Measurements from ENCODE around the gene CDH22.

Gene CDH22

DNA sequence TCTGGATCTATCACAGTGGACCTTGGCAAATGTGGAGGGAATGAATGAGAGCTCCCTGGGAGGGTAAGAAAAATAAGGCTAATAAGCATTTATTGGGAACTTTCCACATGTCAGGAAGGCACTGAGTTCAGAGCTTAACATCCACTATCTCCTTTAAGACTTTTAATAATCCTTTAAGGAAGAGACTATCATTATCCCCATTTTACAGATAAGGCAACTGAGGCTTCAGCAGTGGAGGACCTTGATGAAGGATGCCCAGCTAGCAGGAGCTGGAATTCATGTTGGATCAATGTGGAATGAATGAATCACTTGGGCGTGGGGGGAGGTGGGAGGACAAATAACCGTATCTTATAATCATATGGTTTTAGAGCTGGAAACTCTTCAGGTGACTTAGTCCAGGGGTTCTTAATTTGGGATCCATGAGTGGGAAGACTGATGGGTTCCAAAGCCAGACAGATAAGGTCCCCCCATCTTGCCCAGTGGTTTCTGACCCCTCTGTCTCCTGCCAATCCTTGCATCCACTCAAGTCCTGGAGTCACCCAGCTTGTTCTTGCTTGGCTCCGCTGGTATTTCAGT is 135.2 kb downstream of the CDH22 start:
- no peak for DNase-seq (ENCODE audit: low read depth, low spot score)

DNA sequence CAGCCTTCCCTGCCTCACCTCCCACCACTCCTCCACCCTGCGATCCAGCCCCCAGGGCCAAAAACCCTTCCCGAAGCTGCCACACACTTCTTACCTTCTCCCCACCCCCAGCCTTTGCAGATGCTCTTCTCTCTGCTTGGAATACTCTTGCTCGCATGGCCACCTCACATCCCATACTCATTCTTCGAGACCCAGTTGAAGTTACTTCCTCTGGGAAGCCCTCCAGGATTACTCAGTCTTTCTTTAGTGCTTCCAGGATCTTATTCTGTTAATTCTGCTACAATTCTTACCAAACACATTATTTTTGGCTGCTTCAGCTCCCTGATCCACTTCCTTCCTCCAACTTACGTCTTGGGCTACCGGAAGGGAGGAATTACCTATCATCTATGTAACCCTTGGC is 135.8 kb downstream of the CDH22 start:
- no peak for DNase-seq (ENCODE audit: low read depth, low spot score)

DNA sequence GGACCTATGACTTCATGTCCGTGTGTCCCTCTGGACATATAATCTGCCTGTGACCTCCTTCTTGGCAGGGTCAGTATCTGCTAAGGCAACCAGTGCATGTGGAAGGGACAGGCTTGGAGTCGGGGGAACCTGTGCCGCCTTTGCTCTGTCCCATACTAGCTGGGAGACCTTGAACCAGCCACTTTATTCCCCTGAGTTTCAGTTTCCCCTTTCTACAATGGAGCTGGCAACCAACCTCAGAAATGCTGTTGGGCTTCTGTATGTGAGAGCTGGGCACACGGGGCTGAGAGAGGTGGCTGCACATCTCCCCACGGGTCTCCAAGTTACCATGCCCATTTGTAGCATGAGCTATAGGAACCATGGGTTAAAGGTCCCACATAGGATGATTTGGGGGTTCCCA is 136.4 kb downstream of the CDH22 start:
- DNase-seq (ENCODE audit: low read depth, low spot score), result no peak

DNA sequence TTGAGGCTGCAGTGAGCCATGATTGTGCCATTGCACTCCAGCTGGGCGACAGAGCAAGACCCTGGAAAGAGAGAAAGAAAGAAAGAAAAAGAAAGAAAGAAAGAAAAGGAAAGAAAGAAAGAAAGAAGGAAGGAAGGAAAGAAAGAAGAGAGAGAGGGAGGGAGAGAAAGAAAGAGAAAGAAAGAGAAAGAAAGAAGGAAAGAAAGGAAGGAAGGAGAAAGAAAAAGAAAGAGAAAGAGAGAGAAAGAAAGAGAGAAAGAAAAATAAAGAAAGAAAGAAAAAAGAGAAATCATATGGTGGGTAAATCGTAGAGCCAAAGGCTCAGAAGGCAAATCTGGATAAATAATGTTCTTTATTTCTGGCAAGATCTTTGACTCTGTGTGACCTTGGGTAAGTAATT is 136.8 kb downstream of the CDH22 start:
- no peak for DNase-seq (ENCODE audit: low read depth, low spot score)

DNA sequence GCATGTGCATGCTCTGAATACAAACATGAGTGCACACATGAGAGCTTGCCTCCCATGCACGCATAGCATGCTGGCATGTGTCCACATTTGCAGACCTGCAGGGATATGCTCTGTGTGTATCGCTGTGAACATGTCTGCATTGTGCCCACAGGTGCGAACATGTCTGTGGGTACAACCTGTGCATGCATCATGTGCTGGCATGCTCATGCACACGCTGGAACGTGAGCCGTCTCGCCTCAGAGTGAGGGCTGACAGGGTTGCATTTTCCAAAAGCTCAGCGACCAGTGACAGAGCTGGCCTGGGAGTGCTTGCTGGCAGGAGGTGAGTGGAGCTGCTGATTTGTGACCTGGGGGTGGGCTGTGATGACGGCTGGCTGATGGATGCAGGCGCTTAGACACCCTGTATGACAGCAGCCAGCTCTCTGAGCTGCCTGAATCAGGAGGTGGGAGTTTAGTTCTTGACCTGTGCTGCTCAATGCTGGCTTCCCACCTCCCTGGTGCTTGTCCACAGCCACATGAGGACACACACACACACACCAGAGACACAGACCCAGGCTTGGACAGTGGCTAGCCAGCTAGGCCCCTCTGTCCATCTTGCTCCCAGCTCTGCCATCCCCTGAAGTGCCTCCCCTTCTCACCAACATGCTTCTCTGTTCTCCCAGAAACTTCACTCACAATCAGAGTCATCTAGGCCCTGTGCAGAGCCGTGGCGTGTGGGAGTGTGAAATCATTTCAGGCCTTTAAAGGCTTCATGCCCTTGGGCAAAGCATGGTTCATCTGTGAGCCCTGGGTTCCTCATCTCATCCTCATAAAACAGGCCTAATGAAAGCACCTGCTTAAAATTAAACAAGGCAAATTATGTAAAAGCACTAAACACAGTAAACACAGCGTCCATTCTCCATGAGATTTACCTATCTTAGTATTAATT is 138.8 kb downstream of the CDH22 start:
- no peak for DNase-seq (ENCODE audit: low read depth, low spot score)

DNA sequence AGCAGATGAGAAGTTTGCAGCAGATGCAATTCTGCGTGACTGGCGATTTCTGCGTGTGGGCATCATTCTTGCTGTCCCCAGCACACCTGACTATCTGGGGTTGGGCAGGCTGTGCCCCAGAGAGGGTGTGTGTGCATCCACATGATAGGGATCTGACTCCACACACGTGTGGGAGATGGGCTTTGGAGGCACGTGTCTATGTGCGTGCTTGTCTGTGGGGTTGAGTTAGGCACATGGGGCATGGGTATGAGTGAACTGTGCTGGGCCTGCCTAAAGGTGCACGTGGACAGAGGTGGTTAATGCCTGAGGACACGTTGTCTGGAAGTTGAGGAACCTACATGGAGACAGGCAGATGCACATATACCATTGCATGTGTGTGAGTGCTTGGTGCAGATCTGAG is 139.9 kb downstream of the CDH22 start:
- no peak for DNase-seq (ENCODE audit: low read depth, low spot score)

DNA sequence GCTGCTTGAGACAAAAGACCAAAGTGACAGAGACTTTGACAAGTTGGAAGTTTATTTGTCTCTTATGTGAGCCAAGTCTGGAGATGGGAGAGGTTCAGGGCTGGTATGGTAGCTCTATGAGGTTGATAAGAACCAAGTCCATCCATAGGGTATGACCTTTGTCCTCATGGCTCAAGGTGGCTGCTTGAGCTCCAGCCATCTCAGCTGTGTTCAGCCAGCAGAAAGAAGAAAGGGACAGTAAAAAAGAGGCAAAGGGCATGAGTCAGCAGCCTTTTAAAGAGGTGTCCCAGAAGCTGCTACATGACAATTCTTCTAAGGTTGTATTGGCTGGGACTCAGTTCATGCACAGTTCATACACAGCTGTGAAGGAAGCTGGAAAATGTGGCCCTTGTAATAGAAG is 141.2 kb downstream of the CDH22 start:
- no peak for DNase-seq (ENCODE audit: low read depth, low spot score)

DNA sequence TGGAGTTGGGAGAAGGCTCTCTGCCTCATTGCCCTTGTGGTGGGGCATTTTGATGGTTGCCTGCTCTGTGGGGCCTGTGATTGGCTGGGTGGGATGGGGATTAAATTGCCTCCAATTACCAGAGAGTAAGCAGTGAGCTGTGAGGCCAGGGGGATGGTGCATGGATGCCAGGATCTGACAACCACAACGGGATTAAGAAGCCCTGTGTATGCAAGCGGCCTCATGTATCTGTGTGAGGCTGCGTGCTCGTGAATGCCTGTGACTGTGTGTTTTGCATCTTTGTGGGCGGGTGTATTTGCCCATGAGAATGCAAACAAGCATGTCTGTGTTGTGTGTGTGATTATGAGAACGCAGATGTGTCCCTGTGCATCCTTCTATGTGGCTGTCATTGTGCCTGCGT is 144.0 kb downstream of the CDH22 start:
- no peak for DNase-seq (ENCODE audit: low read depth, low spot score)

DNA sequence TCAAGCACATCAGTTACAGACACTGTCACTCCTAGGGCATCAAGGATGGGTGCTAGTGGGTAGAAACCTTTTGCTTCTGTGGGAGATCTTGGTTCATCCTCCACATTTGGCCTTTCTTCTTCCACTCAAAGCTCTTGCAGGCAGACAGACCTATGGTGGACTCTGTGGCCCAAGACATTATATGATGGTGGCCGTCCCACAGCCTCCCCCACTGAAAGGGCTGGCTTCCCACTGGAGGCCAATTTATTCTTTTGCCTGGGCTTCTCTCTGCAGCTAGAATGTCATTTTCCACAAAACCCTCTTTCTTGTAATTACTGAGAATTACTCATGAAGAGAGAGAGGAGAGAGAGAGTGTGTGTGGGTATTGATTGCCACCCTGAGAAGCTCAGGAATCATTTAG is 146.4 kb downstream of the CDH22 start:
- DNase-seq (ENCODE audit: low read depth, low spot score), result no peak

DNA sequence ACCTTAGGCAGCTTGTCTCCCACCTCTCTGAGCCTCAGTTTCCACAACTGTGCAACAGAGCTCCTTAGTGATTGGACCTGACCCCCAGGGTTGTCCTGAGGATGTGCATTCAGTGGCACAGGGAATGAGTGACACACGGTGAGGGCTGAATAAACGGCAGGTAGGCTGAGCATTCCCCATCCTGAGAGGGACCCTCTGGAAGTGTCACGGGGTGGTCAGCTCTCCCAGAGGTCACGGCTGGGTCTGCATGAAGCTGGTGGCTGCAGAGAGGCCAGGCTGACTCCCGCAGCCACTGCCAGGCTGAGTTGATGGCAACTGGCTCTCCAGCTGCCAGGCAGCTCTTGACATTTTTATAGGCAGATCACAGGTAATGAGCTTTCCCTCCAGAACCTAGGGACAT is 147.6 kb downstream of the CDH22 start:
- no peak for DNase-seq (ENCODE audit: low read depth, low spot score)

DNA sequence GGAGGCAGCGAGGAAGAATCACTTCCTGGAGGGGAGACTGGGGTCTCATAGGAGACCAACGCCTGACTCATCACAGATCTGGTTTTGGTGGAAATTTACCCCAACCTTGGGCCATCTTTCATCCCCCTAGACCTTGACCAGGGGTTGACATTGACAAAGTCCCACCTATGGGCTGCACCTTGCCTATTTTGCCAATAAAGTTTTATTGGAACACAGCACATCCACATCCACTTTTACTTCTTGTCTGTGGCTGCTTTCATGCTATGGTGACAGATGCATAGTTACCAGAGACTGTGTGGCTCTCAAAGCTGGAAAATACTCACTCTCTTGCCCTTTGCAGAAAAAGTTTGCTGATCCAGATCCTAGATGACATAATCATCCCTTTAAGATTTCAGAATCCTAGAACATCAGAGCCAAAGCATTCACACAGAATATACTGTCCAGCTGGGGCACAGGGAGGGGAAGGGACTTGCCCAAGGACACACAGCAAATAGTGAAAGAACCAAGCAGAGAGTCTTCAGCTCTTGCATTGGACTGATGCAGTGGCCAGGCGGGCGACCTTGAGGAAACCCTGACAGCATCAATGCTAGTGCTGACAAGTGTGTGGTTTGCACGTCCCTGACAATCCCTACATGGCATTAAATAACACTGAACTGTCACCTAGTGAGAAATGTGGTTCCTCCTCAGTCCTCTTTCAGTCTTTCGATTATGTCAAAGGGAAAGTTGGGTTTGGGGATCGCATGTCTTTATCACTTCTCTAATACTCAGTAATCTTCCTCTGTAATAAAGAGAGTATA is 149.0 kb downstream of the CDH22 start:
- no peak for DNase-seq (ENCODE audit: low read depth, low spot score)

DNA sequence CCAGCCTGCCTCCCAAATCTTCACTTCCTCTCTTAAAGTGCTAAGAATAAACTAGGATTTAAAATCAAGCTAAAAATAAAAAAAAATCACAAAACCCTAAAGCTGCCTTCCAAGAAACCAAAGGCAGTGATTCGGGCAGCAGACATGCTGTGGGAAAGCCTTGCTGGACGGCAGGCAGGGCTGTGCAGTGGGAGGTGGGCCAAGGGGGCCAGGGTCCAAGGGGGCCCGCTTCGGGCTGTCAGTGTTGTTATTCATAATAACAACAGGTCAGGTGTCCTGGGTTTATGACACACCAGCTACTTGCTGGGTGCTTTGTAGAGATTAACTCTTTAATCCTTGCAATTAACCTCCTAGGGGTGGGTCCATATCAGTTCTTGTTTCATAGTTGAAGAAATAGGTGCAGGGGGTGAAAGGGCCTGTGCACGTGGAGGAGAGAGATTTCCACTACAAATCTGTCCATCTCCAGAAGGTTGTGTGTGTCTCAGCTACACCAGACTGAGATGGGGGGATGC is 149.8 kb downstream of the CDH22 start:
- no peak for DNase-seq (ENCODE audit: low read depth, low spot score)

DNA sequence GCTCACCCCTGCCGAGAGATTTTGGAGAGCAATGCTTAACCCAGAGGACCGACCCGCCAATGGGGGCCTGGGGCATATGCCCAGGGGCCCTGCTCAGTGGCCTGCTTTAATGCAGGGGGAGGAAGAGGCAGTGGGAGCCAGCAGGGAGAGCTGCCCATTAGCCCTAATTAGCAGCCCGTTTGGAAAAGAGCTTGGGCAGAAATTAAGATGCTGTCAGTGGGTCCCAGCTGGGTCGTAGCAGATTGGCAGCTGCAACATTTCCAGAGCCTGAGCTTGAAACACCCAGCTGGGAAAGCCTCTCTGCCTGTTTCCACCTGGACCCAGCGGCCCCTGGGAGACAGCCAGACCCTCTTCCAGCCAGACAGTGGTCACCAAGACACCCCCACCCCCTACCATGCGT is 150.7 kb downstream of the CDH22 start:
- DNase-seq (ENCODE audit: low read depth, low spot score), result no peak

DNA sequence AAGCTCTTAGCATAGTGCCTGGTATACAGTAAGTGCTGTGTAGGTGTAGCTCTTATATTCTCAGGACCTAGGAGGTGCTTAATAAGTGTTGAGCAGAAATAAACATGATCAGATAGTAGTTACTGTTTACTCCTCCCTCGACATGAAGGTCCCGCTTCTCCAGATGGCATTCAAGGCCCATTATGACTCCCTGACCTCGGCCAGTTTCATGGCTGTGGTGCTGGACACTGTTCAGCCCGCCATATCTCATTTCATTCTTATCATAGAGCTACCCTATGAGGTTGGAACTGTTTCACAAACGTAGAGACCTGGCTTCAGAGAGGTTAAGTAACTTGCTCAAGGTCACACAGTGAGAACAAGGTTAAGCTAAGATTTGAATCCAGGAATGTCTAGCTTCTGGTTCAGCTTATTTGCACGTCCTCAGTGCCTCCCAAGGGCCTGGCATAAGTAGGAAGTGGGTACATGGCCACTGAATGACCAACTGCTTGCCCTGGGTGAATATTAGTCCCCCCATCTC is 151.2 kb downstream of the CDH22 start:
- no peak for DNase-seq (ENCODE audit: low read depth, low spot score)

DNA sequence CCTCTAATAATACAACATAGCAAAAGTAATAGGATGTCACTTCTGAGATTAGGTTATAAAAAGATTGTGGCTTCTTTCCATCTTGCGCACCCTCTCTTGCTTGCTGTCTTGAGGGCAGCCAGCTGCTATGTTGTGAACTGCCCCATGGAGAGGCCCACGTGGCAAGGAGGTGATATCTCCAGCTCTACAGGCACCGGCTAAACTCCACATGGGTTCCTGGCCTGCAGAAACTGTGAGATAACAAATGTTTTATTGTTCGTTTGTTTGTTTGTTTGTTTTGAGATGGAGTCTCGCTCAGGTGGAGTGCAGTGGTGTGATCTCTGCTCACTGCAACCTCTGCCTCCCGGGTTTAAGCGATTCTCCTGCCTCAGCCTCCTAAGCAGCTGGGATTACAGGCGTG is 152.2 kb downstream of the CDH22 start:
- DNase-seq (ENCODE audit: low read depth, low spot score), result no peak

DNA sequence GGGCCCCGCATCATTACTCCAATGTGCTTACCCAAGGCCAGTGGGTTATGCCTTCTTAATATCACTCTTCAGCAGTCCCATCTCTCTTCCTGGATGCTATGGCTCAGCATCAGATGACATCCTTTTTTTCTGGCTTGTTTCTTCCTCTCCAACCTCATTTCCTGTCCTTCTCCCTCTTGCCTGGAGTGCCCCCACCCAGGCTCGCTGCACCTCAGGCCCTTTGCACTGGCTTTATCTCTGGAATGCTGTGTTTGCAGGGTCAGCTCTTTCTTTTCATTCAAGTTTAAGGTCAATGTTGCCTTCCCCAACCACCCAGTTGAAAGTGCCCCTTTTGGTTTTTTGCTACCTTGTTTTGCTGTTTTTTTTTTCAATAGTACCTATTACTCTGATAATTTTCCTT is 153.5 kb downstream of the CDH22 start:
- DNase-seq (ENCODE audit: low read depth, low spot score), result no peak

DNA sequence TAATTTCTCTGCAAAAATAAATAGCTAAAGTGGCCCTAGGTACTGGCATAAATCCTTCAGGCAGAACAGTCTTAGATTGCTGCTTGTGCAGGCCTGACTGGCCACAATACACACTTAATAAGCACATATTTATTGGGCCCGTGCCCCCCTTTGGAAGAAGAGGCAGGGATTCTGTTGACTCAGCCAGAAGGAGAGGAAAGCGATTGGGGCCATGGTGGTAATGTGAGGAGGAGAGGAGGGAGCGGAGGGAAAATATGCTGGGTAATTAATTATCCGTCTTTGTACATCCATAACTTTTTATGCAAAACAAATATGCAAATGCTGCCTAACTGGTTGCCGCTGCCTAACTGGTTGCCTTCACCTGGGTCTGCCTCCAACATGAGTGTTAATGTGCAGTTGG is 154.0 kb downstream of the CDH22 start:
- no peak for DNase-seq (ENCODE audit: low read depth, low spot score)

DNA sequence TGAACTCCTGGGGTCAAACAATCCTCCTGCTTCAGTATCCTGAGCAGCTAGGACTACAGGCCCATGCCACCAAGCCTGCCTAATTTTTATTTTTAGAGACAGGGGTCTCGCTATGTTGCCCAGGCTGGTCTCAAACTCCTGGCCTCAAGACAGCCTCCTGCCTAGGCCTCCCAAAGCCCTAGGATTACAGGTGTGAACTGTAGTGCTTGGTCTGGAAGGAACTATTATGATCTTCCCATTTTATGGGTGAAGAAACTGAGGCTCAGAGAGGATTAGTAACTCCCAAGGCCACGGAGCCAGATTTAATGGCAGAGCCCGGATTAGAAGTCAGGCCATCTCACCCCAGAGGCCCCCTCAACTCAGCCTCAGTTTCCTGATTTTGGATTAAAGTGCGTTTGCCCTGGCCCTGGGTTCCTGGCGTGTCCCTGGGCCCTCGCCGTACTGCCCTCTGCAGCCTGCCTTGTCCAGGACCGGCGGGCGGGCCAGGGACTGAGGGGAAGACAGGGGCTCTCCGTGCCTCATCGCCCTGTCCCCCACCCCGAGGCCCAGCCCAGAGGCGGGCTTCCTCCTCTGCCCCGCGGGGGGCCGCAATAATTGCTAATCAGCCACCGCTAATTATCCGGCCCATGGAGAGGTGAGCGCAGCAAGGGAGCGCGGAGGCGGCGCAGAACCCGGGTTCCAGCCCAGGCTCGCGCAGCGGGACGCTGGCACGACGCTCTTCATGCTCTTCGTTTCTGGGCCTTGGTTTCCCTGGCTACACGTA is 155.3 kb downstream of the CDH22 start:
- no peak for DNase-seq (ENCODE audit: low read depth, low spot score)

DNA sequence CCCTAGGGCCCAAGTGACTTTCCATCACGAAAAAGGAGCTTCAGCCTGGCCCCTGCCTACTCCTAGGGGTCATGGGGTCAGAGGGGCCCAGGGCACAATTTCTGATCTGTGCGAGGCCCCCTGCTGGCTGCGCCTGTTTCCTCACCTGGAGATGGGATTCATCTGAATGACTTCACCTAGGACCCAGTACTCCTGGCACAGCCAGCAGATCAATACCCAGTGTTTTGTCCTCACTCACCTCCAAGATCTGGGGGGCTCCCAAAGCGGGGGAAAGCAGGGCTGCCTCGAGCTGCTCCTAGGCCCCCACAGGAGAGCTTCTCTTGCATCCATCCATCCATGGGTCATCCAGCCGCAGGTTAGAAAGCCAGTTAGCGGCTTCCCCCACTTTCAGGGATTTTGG is 156.4 kb downstream of the CDH22 start:
- DNase-seq (ENCODE audit: low read depth, low spot score), result no peak

DNA sequence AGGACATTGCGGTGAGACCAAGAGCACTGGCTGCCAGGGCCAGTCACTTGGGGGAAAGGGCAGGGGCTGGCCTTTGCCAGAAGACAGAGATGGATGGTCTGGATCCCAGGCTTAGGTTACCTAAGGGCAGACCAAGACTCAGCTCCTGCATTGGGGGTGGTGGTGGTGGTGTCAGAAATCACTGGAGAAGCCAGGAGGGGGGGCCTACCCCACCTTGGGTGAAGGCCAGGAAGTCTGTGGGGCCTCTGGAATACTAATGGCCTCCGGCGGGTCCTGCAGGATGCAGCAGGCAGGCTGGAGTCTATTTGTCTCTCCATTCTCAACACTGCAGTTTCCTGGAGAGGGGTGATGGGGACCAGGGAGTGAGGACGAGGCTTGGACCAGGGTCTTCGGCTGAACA is 157.4 kb downstream of the CDH22 start:
- DNase-seq (ENCODE audit: low read depth, low spot score), result no peak
